HEK293 (cell line): Measurements from ENCODE around the gene RIOK1.

Experiments used
- BCL11B ChIP-seq: fragments of 450-650 bp; formaldehyde crosslinking; IDR thresholded peaks from 2 replicates; pipeline ENCODE4 v1.5.1; 2016; ENCODE audit warnings: low read depth, missing biosample characterization, missing genetic modification characterization
- GFI1B ChIP-seq: fragments of 450-650 bp; formaldehyde crosslinking; IDR thresholded peaks from 2 replicates; pipeline ENCODE4 v1.5.1; 2016; ENCODE audit warnings: missing biosample characterization, missing genetic modification characterization
- HOXA7 ChIP-seq: sonication (generic); formaldehyde crosslinking; IDR thresholded peaks from 2 replicates; pipeline ENCODE4 v1.8.1; 2022; ENCODE audit warnings: missing genetic modification reagents, borderline replicate concordance
- IKZF3 ChIP-seq: fragments of 450-650 bp; IDR thresholded peaks from 2 replicates; pipeline ENCODE4 v1.5.0; 2018; ENCODE audit warnings: missing biosample characterization, mild to moderate bottlenecking, missing genetic modification characterization, moderate library complexity
- MEIS1 ChIP-seq: sonication (generic); formaldehyde crosslinking; IDR thresholded peaks from 2 replicates; pipeline ENCODE4 v1.8.1; 2022; ENCODE audit warnings: missing genetic modification reagents, mild to moderate bottlenecking, borderline replicate concordance
- PRDM1 ChIP-seq: fragments of 450-650 bp; formaldehyde crosslinking; IDR thresholded peaks from 2 replicates; pipeline ENCODE4; 2016; ENCODE audit warnings: missing biosample characterization, missing genetic modification characterization
- RBAK ChIP-seq: fragments of 450-650 bp; formaldehyde crosslinking; IDR thresholded peaks from 2 replicates; pipeline ENCODE4 v1.5.1; 2016; ENCODE audit warnings: missing biosample characterization, missing genetic modification characterization
- ZBTB11 ChIP-seq: fragments of 450-650 bp; formaldehyde crosslinking; conservative IDR thresholded peaks from 2 replicates; pipeline ENCODE4 v1.5.1; 2016; ENCODE audit warnings: low read depth, missing biosample characterization, missing genetic modification characterization
- ZFHX2 ChIP-seq: fragments of 450-650 bp; formaldehyde crosslinking; conservative IDR thresholded peaks from 2 replicates; pipeline ENCODE4 v1.5.1; 2016; ENCODE audit warnings: missing biosample characterization, missing genetic modification characterization
- ZFP41 ChIP-seq: fragments of 450-650 bp; formaldehyde crosslinking; IDR thresholded peaks from 2 replicates; pipeline ENCODE4 v1.5.1; 2016; ENCODE audit warnings: missing biosample characterization, missing genetic modification characterization, borderline replicate concordance
- ZNF10 ChIP-seq: fragments of 450-650 bp; formaldehyde crosslinking; IDR thresholded peaks from 2 replicates; pipeline ENCODE4 v1.5.1; 2017; ENCODE audit warnings: missing biosample characterization, missing genetic modification characterization
- ZNF146 ChIP-seq: fragments of 450-650 bp; formaldehyde crosslinking; IDR thresholded peaks from 2 replicates; pipeline ENCODE4 v1.5.1; 2016; ENCODE audit warnings: missing biosample characterization, missing genetic modification characterization
- ZNF223 ChIP-seq: fragments of 450-650 bp; formaldehyde crosslinking; IDR thresholded peaks from 2 replicates; pipeline ENCODE4 v1.5.1; 2016; ENCODE audit warnings: missing biosample characterization, missing genetic modification characterization
- ZNF274 ChIP-seq, 2 experiments: fragments of 200-500 bp in 1 of 2; fragments of 450-650 bp in 1 of 2; sonication (Bioruptor generic) in 1 of 2; formaldehyde crosslinking in 1 of 2; IDR thresholded peaks; 2 replicates each; pipeline versions ENCODE4 v1.5.1 to v1.6.1; 2014 to 2016; ENCODE audit warnings: borderline replicate concordance in 1 of 2, inconsistent platforms in 1 of 2, low read length in 1 of 2, missing biosample characterization in 1 of 2, missing genetic modification characterization in 1 of 2
- ZNF311 ChIP-seq: fragments of 450-650 bp; formaldehyde crosslinking; IDR thresholded peaks from 2 replicates; pipeline ENCODE4 v1.5.1; 2017; ENCODE audit warnings: missing biosample characterization, missing genetic modification characterization, borderline replicate concordance
- ZNF37A ChIP-seq: fragments of 450-650 bp; IDR thresholded peaks from 2 replicates; pipeline ENCODE4 v1.5.1; 2018; ENCODE audit warnings: missing biosample characterization, missing genetic modification characterization
- ZNF488 ChIP-seq: fragments of 450-650 bp; formaldehyde crosslinking; IDR thresholded peaks from 2 replicates; pipeline ENCODE4 v1.5.1; 2016; ENCODE audit warnings: missing biosample characterization, missing genetic modification characterization
- ZNF558 ChIP-seq: fragments of 450-650 bp; formaldehyde crosslinking; IDR thresholded peaks from 2 replicates; pipeline ENCODE4 v1.5.1; 2016; ENCODE audit warnings: missing biosample characterization, missing genetic modification characterization
- ZNF561 ChIP-seq: fragments of 450-650 bp; IDR thresholded peaks from 2 replicates; pipeline ENCODE4 v1.5.1; 2018; ENCODE audit warnings: missing biosample characterization, missing genetic modification characterization, borderline replicate concordance
- ZNF596 ChIP-seq: fragments of 450-650 bp; IDR thresholded peaks from 2 replicates; pipeline ENCODE4 v1.5.0; 2018; ENCODE audit warnings: missing biosample characterization, mild to moderate bottlenecking, missing genetic modification characterization, moderate library complexity
- ZNF629 ChIP-seq: fragments of 450-650 bp; formaldehyde crosslinking; IDR thresholded peaks from 2 replicates; pipeline ENCODE4 v1.5.1; 2017; ENCODE audit warnings: missing biosample characterization, missing genetic modification characterization
- ZNF664 ChIP-seq: fragments of 450-650 bp; formaldehyde crosslinking; IDR thresholded peaks from 2 replicates; pipeline ENCODE4 v1.5.1; 2016; ENCODE audit warnings: missing biosample characterization, missing genetic modification characterization
- ZNF701 ChIP-seq: fragments of 450-650 bp; formaldehyde crosslinking; IDR thresholded peaks from 2 replicates; pipeline ENCODE4 v1.5.1; 2016; ENCODE audit warnings: missing biosample characterization, missing genetic modification characterization
- ZNF777 ChIP-seq: fragments of 450-650 bp; formaldehyde crosslinking; IDR thresholded peaks from 2 replicates; pipeline ENCODE4 v1.5.1; 2017; ENCODE audit warnings: missing biosample characterization, missing genetic modification characterization, borderline replicate concordance
- ZXDB ChIP-seq: fragments of 450-650 bp; formaldehyde crosslinking; IDR thresholded peaks from 2 replicates; pipeline ENCODE4 v1.5.1; 2016; ENCODE audit warnings: missing biosample characterization, missing genetic modification characterization
- TF ChIP-seq, protein P1 (sequence below): fragments of 450-650 bp; IDR thresholded peaks from 2 replicates; pipeline ENCODE4 v1.5.1; 2018; ENCODE audit warnings: missing biosample characterization, missing genetic modification characterization
- TF ChIP-seq, protein P2 (sequence below): fragments of 450-650 bp; formaldehyde crosslinking; IDR thresholded peaks from 2 replicates; pipeline ENCODE4 v1.5.1; 2016; ENCODE audit warnings: missing biosample characterization, missing genetic modification characterization
- TF ChIP-seq, protein P3 (sequence below): fragments of 450-650 bp; formaldehyde crosslinking; IDR thresholded peaks from 2 replicates; pipeline ENCODE4 v1.5.1; 2016; ENCODE audit warnings: missing biosample characterization, missing genetic modification characterization

RIOK1 gene

GRCh38 chr6:7389451-7390225 is at the start of gene RIOK1, which contains the start of gene CAGE1 (continued):
- TF ChIP-seq ZNF777 (tag by site-specific recombination) (peak; percentile 92), GFI1B (tag by site-specific recombination) (no peak), ZNF629 (tag by site-specific recombination) (peak; percentile 78), ZBTB11 (tag by site-specific recombination) (peak; percentile 98), HOXA7 (CRISPR knock-in tag) (no peak), ZNF223 (tag by site-specific recombination) (no peak), ZNF488 (tag by site-specific recombination) (no peak), ZNF561 (tag by site-specific recombination) (peak; percentile 56), ZNF274 (IDR thresholded peaks at IDR 0.05; ENCODE audit: low read length) (no peak), ZNF274 (tag by site-specific recombination; IDR thresholded peaks at IDR 0.05; ENCODE audit: borderline replicate concordance) (no peak), MEIS1 (0 out of 2 replicates have a peak, but pooled peaks have one; percentile 32), ZNF37A (tag by site-specific recombination) (no peak), ZNF10 (tag by site-specific recombination) (no peak), ZXDB (tag by site-specific recombination) (peak; percentile 88), ZNF558 (tag by site-specific recombination) (no peak), ZNF664 (tag by site-specific recombination) (no peak), ZNF701 (tag by site-specific recombination) (no peak), ZFHX2 (tag by site-specific recombination) (0 out of 2 replicates have a peak, but pooled peaks have one; percentile 5), RBAK (tag by site-specific recombination) (no peak), ZNF311 (tag by site-specific recombination) (no peak), BCL11B (tag by site-specific recombination) (no peak), IKZF3 (tag by site-specific recombination) (no peak), ZFP41 (no peak), ZNF596 (no peak), ZNF146 (tag by site-specific recombination) (0 out of 2 replicates have a peak, but pooled peaks have one; percentile 2), PRDM1 (tag by site-specific recombination) (no peak)
- TF ChIP-seq, protein P1, sequence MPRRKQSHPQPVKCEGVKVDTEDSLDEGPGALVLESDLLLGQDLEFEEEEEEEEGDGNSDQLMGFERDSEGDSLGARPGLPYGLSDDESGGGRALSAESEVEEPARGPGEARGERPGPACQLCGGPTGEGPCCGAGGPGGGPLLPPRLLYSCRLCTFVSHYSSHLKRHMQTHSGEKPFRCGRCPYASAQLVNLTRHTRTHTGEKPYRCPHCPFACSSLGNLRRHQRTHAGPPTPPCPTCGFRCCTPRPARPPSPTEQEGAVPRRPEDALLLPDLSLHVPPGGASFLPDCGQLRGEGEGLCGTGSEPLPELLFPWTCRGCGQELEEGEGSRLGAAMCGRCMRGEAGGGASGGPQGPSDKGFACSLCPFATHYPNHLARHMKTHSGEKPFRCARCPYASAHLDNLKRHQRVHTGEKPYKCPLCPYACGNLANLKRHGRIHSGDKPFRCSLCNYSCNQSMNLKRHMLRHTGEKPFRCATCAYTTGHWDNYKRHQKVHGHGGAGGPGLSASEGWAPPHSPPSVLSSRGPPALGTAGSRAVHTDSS: no peak
- TF ChIP-seq, protein P2, sequence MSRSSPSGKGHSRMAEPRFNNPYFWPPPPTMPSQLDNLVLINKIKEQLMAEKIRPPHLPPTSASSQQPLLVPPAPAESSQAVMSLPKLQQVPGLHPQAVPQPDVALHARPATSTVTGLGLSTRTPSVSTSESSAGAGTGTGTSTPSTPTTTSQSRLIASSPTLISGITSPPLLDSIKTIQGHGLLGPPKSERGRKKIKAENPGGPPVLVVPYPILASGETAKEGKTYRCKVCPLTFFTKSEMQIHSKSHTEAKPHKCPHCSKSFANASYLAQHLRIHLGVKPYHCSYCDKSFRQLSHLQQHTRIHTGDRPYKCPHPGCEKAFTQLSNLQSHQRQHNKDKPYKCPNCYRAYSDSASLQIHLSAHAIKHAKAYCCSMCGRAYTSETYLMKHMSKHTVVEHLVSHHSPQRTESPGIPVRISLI (tag by site-specific recombination): no peak
- TF ChIP-seq, protein P3, sequence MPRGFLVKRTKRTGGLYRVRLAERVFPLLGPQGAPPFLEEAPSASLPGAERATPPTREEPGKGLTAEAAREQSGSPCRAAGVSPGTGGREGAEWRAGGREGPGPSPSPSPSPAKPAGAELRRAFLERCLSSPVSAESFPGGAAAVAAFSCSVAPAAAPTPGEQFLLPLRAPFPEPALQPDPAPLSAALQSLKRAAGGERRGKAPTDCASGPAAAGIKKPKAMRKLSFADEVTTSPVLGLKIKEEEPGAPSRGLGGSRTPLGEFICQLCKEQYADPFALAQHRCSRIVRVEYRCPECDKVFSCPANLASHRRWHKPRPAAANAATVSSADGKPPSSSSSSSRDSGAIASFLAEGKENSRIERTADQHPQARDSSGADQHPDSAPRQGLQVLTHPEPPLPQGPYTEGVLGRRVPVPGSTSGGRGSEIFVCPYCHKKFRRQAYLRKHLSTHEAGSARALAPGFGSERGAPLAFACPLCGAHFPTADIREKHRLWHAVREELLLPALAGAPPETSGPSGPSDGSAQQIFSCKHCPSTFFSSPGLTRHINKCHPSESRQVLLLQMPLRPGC (tag by site-specific recombination): peak; percentile 57; the same call in 1 of the 2 replicates
